RWPE1 (cell line): ENCODE measurements around the gene LHFPL3.

ENCODE experiments used
- CTCF ChIA-PET: fragments of 350-600 bp; sonication (Branson Sonifier 250); formaldehyde crosslinking; extraction: SDS; loops from one replicate; lab custom pipeline; 2021; lab: Yijun Ruan, JAX
- POLR2A ChIA-PET: fragments of 400-600 bp; formaldehyde crosslinking; extraction: SDS; loops from one replicate; lab custom pipeline; 2020; ENCODE audit warnings: antibody characterized with exemption; ENCODE audit not compliant: low non-redundant PET; lab: Yijun Ruan, JAX
- DNase-seq: peaks from one replicate; pipeline ENCODE4 v3.0.0; 2012; ENCODE audit warnings: low spot score
- H3K27ac ChIP-seq: fragments of 450-650 bp; 2 replicates; pipeline ENCODE4 v1.5.1; 2017
- CTCF ChIP-seq: fragments of 450-650 bp; conservative IDR thresholded peaks from 2 replicates; pipeline ENCODE4 v1.5.1; 2017; ENCODE audit warnings: low read depth, mild to moderate bottlenecking

Gene LHFPL3

GRCh38 chr7:104723001-104723400, 394.6 kb downstream of the LHFPL3 start:
- POLR2A ChIA-PET, result no interaction called here
- H3K27ac ChIP-seq, result no peak overlapping the region
- CTCF ChIA-PET, result interaction anchor here (0.5 kb wide), 1 partner anchor 116 kb away, joined by 6 read pairs; no protein-coding TSS in a partner anchor

GRCh38 chr7:104758504-104758903, 430.1 kb downstream of the LHFPL3 start:
- no peak overlapping the region for H3K27ac ChIP-seq
- no peak for DNase-seq
- no peak for TF ChIP-seq CTCF
- ChIA-PET CTCF (no interaction called here), POLR2A (no interaction called here)

More at GRCh38 chr7:104723001-104723400, 394.6 kb downstream of the LHFPL3 start:
- TF ChIP-seq CTCF, result no peak
- DNase-seq, result no peak

GRCh38 chr7:104761892-104762291, 433.5 kb downstream of the LHFPL3 start:
- no peak overlapping the region for H3K27ac ChIP-seq
- ChIA-PET POLR2A (no interaction called here), CTCF (no interaction called here)
- no peak for TF ChIP-seq CTCF
- DNase-seq, result no peak

- POLR2A ChIA-PET, result no interaction called here
These were observed 438.7 kb downstream of the LHFPL3 start for GRCh38 chr7:104767113-104767512.

GRCh38 chr7:104767826-104768536, 439.6 kb downstream of the LHFPL3 start:
- ChIA-PET POLR2A (no interaction called here), CTCF (no interaction called here)
- no peak for TF ChIP-seq CTCF
- no peak overlapping the region for H3K27ac ChIP-seq
- no peak for DNase-seq

More at GRCh38 chr7:104767113-104767512, 438.7 kb downstream of the LHFPL3 start:
- no peak for TF ChIP-seq CTCF
- CTCF ChIA-PET, result no interaction called here
- no peak for DNase-seq
- no peak overlapping the region for H3K27ac ChIP-seq

GRCh38 chr7:104772405-104773345, 444.3 kb downstream of the LHFPL3 start:
- ChIA-PET POLR2A (no interaction called here), CTCF (interaction anchor here (0.7 kb wide), 1 partner anchor 1234 kb away, joined by 4 read pairs; no protein-coding TSS in a partner anchor)
- no peak for TF ChIP-seq CTCF
- DNase-seq, result no peak
- no peak overlapping the region for H3K27ac ChIP-seq
